ENCODE results near the gene FARP2.

DNA sequence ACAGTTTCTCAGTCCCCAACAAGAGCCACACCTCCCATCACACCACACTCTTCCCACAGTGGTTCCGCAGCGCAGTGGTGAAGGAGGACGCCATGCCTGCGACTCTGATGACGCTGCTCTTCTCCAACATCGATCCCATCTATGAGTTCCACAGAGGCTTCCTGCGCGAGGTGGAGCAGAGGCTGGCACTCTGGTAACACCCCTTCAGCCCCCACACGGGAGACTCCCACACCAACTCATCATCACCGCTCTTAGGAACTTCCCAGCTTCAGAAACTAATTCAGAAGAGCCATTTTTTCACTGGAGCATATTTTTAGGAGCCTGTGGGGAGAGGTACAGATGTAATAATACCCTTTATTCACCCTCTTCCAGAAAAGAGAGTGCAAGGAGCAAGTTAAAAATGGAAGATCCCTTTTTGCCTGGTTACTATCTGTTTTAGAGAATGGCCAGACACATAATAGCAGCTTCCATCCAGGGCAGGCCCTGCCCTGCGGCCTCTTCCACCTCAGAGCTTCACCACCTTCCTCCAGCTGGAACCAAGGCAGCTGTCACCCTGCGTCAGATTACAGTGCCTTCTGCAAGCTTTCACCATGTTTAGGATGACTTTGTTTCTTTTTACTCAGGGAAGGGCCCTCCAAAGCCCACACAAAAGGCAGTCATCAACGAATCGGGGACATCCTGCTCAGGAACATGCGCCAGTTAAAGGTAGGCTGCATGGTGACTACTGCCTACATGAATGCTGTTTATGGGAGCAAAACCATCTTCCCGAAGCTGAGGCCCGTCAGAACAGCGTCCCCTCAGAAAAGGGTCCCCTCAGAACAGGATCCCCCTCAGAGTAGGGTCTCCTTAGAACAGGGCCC, 107.4 kb downstream of the FARP2 start:
- TF ChIP-seq RAD21 (IDR thresholded peaks at IDR 0.05; ENCODE audit: low read length): no peak
- TF ChIP-seq POLR2A (IDR thresholded peaks at IDR 0.05; ENCODE audit: low read depth, low read length): no peak
- TF ChIP-seq, protein P1, sequence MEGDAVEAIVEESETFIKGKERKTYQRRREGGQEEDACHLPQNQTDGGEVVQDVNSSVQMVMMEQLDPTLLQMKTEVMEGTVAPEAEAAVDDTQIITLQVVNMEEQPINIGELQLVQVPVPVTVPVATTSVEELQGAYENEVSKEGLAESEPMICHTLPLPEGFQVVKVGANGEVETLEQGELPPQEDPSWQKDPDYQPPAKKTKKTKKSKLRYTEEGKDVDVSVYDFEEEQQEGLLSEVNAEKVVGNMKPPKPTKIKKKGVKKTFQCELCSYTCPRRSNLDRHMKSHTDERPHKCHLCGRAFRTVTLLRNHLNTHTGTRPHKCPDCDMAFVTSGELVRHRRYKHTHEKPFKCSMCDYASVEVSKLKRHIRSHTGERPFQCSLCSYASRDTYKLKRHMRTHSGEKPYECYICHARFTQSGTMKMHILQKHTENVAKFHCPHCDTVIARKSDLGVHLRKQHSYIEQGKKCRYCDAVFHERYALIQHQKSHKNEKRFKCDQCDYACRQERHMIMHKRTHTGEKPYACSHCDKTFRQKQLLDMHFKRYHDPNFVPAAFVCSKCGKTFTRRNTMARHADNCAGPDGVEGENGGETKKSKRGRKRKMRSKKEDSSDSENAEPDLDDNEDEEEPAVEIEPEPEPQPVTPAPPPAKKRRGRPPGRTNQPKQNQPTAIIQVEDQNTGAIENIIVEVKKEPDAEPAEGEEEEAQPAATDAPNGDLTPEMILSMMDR (conservative IDR thresholded peaks at IDR 0.05; ENCODE audit: low read depth, low read length): no peak

Data from IMR-90 (cell line).